GM12878 (cell line): ENCODE results near the gene FALEC.

Source experiments
- BMI1 ChIP-seq: fragments of 450-650 bp; IDR thresholded peaks from 2 replicates; pipeline ENCODE4 v1.6.1; 2016; ENCODE audit warnings: mild to moderate bottlenecking, moderate library complexity, borderline replicate concordance
- CBFB ChIP-seq: IDR thresholded peaks from 2 replicates; pipeline ENCODE4 v1.6.1; 2016; ENCODE audit warnings: antibody characterized with exemption, low read depth
- CBX5 ChIP-seq: sonication (generic); IDR thresholded peaks from 2 replicates; pipeline ENCODE4 v1.6.1; 2016; ENCODE audit warnings: low read depth, moderate library complexity, mild to moderate bottlenecking, inconsistent platforms
- CTCF ChIP-seq, 3 experiments: IDR thresholded peaks in 2 of 3; conservative IDR thresholded peaks in 1 of 3; 2 replicates each; pipeline ENCODE4 v1.5.1; 2011; ENCODE audit warnings: low read depth in 3 of 3, low read length in 3 of 3, mild to moderate bottlenecking in 3 of 3, control low read depth in 2 of 3, moderate library complexity in 2 of 3, inconsistent platforms in 1 of 3, mixed read lengths in 1 of 3; ENCODE audit not compliant: control insufficient read depth in 2 of 3, insufficient read depth in 1 of 3; ENCODE audit errors: extremely low read depth in 1 of 3
- NRF1 ChIP-seq: conservative IDR thresholded peaks from 2 replicates; pipeline ENCODE4 v1.6.1; 2011; ENCODE audit warnings: mild to moderate bottlenecking, low read depth, low read length, improper control_type of control experiment
- PBX3 ChIP-seq: IDR thresholded peaks from 2 replicates; pipeline ENCODE4 v1.6.1; 2011; ENCODE audit warnings: mild to moderate bottlenecking, low read depth, low read length, moderate library complexity; ENCODE audit not compliant: insufficient replicate concordance
- POLR2A ChIP-seq: IDR thresholded peaks from 2 replicates; pipeline ENCODE4 v1.6.1; 2011; ENCODE audit warnings: low read depth, mild to moderate bottlenecking, low read length
- TARDBP ChIP-seq: IDR thresholded peaks from 2 replicates; pipeline ENCODE4 v1.6.1; 2016; ENCODE audit warnings: borderline replicate concordance
- TBL1XR1 ChIP-seq: IDR thresholded peaks from 2 replicates; pipeline ENCODE4 v1.6.1; 2012; ENCODE audit warnings: low read depth, low read length, improper control_type of control experiment
- ZNF274 ChIP-seq: IDR thresholded peaks from one replicate; pipeline ENCODE4 v1.8.0; 2011; ENCODE audit not compliant: insufficient read length, insufficient read depth

GRCh38 chr1:150529017-150529416 lies 13.5 kb downstream of the FALEC start:
- TF ChIP-seq CTCF (IDR thresholded peaks at IDR 0.05 in 2 of 3, conservative IDR thresholded peaks at IDR 0.05 in 1 of 3; ENCODE audit: control insufficient read depth in 2 of 3, extremely low read depth in 1 of 3, insufficient read depth in 1 of 3, low read depth in 3 of 3, low read length in 3 of 3): no peak
- no peak for TF ChIP-seq POLR2A
- no peak for TF ChIP-seq CBFB
- TF ChIP-seq PBX3: no peak
- no peak for TF ChIP-seq TBL1XR1
- no peak for TF ChIP-seq TARDBP
- no peak for TF ChIP-seq ZNF274
- TF ChIP-seq NRF1: no peak
- no peak for TF ChIP-seq CBX5
- TF ChIP-seq BMI1: no peak
